HG02759 (cell line): Measurements from ENCODE around the gene DHRS4L2.
"Not testable (repeated sequence)": the region's sequence is repeated elsewhere in the genome, so short reads cannot be mapped to it uniquely, and the experiment has no call there.

Experiments used
- ATAC-seq: cut with Tn5 transposase; IDR thresholded peaks from one replicate; pipeline ENCODE4 v1.9.1; 2021; ENCODE audit warnings: mild to moderate bottlenecking, moderate library complexity; ENCODE audit not compliant: unreplicated experiment

Gene DHRS4L2

DNA sequence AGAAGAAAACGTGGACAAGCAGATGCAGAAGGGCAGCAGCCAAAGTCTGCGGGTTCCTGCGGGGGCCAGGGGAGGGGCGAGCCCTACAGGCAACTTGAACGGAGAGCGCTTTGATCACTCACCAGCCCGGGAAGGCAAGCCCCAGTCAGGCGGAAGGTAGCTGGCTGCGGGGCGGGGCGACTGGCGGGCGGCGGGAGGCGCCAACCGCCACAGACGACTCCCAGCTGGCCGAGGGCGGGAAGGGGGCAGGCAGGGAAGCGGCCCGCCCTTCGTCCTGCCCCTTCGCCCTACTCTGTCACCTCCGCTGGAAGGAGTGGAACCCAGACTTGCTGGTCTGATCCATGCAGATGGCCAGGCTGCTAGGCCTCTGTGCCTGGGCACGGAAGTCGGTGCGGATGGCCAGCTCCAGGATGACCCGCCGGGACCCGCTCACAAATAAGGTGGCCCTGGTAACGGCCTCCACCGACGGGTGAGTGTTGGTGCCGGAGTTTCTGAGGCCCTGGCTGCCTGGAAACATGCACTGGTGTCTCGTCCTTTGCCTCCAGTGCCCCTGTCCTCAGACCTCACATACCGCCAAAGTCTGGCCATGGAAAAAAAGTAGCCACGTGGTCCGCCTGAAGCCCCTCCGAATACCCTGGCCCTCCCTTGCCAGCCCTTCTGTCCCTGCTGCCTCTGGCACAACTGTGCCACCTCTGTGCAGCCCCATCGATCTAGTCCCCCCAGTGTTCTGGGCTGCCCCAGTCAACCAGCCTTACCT is at the start of gene DHRS4L2:
Gene DHRS4L2, plus strand, starts transcription at position 323 of the 757 bp plus-strand sequence. Its CDS starts 19 bp downstream, at position 342.
- peak; percentile 98 for ATAC-seq

DNA sequence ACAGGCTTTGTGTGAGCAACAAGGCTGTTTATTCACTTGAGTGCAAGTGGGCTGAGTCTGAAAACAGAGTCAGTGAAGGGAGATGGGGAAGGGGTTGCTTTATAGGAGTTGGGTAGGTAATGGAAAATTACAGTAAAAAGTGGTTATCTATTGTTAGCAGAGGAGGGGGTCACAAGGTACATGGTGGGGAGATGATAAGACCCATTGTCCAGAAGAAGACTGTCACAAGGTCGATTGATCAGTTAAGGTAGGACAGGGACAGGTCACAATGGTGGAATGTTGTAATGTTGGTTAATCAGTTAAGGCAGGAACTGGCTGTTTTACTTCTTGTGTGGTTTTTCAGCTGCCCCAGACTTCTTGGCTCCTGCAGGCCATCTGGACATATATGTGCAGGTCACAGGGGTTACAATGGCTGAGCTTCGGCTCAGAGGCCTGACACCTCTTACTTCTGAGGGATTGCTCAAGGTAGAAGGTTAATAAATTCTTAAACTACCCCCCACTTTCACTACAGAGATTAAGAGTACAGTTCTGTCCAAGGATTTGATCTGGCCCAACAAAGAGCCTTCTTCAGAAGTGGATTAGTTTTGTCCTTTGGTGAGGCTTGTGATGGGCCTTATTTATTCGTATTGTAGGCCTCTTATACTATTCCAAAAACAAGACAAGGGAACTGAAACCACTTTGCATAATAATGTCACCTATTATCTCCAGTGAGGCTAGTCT is 49.0 kb upstream of the DHRS4L2 start:
- no peak for ATAC-seq

DNA sequence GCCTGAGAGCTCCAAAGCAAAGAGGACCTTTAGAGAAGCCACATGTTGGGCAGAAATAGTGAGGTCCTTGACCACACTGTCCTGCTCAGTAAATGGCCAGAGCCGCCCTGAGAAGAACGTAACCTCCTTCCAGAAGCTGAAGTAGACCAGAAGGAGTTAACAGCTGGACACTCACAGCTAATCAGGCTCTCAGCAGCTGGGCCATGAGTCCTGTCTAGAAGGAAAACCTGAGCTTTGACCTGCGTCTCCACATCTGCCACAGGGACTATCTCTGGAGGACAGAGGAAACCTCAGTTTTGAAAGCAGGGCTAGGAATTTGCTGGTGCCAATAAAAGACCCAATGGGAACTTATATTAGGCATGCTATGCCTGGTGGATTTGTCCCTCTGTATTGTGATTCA is 47.5 kb upstream of the DHRS4L2 start:
- ATAC-seq: no peak

DNA sequence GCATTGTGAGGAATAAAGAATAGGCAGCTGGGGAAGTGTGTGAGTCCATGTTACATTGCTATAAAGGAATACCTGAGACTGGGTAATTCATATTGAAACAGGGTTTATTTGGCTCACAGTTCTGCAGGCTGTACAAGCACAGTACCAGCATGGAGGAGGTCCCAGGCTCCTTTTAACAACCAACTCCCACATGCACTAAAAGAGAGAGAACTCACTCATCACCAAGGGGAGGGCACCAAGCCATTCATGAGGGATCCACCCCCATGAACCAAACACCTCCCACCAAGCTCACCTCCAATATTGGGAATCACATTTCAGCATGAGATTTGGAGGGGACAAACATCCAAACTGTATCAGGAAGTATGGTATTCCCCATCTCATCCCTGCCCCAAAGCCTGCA is 47.1 kb upstream of the DHRS4L2 start:
- ATAC-seq: no peak

DNA sequence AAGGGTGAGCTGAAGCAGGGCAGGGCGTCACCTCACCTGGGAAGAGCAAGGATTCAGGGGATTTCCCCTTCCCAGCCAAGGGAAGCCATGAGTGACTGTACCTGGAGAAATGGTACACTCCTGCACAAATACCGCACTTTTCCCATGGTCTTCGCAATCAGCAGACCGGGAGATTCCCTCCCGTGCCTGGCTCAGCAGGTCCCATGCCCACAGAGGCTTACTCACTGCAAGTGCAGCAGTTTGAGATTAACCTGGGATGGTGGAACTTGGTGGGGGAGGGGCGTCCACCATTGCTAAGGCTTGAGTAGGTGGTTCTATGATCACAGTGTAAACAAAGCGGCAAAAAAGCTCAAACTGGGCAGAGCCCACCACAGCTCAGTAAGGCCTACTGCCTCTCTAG is 46.1 kb upstream of the DHRS4L2 start:
- no peak for ATAC-seq

DNA sequence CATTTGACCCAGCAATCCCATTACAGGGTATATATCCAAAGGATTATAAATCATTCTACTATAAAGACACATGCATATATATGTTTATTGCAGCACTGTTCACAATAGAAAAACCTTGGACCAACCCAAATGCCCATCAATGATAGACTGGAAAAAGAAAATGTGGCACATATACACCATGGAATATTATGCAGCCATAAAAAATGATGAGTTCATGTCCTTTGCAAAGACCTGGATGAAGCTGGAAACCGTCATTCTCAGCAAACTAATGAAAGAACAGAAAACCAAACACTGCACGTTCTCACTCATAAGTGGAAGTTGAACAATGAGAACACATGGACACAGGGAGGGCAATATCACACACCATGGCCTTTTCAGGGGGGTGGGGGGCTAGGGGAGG is 39.7 kb upstream of the DHRS4L2 start:
- not testable (repeated sequence) for ATAC-seq

DNA sequence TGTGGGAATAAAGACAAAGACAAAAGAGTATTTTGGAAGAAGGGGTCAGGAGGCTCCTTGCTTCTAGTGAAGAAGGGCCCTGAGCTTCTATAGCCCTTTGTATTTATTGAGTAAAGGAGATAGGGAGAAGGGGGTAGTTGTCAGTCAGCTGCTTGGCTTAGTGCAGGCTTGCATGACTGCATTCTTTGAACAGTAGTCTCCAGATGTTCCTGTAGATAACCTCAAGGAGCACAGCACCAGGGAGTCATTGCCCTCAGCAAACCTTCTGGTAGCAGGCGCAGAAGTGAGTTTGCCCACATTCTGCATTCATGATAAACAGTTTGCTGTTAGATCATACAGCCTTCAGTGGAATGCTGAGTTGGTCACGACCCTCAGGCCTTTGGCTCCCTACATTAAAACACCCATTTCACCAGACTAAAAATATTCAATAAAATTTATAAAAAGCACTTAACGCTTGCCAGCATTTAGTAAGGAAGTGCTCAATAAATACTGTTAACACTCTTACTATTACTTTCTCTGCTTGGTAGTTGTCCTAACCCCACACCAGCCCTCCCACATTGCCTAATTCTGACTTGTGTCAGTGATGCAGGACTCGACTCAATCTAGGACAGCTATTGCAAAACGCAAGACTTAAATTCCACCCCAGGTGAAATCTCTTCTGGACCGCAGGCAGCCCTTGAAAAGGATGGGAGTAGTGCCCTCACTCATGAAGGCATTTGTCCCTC is 38.2 kb upstream of the DHRS4L2 start:
- no peak for ATAC-seq

DNA sequence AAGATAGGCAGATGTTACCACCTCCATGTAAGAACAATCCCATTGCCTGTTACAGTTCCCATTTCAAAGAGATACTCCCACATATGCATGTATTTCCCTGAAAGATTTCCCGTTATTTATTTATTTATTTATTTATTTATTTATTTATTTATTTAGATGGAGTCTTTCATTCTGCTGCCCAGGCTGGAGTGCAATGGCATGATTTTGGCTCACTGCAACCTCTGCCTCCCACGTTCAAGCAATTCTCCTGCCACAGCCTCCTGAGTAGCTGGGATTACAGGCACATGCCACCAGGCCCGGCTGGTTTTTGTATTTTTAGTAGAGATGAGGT is 37.6 kb upstream of the DHRS4L2 start:
- ATAC-seq: not testable (repeated sequence)

DNA sequence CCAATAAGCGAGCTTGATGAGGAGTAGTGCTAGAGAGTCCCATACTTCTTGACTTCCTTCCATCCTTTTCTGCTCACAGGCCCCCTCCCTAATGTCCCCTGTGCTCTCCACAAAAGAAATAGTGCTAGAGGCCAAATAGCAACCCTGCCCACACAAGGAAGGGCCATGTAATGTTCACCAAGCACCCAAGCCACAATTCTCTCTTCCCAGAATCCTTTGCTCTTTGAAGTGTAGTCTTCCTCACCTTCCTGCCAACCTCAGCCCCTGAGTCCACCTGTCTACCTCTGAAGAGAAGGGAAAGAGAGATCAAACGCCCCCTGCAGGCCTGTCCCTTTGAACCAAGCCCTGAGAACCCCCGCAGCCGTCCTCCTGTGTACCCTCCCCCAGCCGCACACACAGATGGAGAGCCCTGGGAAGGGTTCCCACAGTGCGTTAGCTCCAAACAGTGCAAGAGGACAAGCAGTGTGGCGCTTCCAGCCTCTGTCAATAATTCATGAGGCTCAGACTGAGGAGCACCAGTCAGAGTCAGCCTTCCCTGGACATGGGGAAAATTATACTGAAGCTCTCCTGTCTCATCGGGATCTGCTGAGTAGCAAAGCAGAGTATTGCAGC is 37.0 kb upstream of the DHRS4L2 start:
- no peak for ATAC-seq

DNA sequence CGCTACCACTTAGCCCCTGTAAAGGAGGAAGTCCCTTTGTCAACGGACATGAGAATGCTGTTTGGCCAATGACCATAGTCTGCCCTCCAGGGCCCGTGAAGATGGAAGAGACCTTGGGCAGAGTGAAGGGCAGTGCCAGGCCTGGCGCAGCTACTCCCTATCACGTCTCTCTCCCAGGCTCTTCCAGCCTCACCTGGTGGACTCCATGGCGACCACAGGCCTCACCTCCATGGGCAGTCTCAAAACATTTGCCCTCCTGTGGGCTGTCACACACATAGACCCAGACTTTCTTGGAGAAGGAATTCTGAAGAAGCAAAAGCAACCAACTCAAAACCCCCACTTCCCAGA is 35.6 kb upstream of the DHRS4L2 start:
- not testable (repeated sequence) for ATAC-seq

DNA sequence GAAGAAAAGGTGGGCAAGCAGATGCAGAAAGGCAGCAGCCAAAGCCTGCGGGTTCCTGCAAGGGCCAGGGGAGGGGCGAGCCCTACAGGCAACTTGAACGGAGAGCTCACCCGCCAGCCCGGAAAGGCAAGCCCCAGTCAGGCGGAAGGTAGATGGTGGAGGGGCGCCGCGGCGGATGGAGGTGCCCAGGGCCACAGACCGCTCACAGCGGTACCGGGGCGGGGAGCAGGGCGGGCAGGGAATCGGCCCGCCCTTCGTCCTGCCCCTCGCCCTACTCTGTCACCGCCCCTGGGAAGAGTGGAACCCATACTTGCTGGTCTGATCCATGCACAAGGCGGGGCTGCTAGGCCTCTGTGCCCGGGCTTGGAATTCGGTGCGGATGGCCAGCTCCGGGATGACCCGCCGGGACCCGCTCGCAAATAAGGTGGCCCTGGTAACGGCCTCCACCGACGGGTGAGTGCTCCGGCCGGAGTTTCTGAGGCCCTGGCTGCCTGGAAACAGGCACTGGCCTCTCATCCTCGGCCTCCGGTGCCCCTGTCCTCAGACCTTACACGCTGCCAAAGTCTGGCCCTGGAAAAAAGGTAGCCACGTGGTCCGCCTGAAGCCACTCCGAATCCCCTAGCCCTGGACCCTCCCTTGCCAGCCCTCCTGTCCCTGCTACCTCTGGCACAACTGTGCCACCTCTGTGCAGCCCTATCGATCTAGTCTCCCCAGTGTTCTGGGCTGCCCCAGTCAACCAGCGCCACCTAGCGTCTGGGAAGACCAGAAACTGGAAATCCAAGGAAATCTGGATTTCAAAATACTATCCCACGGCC is 35.1 kb upstream of the DHRS4L2 start, which contains the start of gene DHRS4:
Gene DHRS4, plus strand, starts transcription at position 307 of the 815 bp plus-strand sequence. Its CDS starts 19 bp downstream, at position 326.
- ATAC-seq: peak; percentile 97

DNA sequence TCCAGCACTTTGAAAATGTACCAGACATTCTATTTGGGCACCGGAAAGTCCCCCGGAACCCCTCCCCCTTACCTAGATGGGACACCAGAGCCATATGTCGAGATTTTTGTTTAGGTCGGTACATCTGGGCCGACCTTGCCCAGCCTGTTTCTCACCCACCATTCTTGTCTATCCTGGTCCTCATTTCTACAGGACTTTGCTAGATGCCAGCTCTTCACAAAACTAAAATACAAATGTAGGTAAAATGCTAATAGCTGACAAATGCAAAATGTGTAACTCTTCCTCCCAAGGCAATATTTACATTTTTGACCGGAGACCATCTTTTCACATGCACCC is 34.5 kb upstream of the DHRS4L2 start:
- peak; percentile 19 for ATAC-seq

DNA sequence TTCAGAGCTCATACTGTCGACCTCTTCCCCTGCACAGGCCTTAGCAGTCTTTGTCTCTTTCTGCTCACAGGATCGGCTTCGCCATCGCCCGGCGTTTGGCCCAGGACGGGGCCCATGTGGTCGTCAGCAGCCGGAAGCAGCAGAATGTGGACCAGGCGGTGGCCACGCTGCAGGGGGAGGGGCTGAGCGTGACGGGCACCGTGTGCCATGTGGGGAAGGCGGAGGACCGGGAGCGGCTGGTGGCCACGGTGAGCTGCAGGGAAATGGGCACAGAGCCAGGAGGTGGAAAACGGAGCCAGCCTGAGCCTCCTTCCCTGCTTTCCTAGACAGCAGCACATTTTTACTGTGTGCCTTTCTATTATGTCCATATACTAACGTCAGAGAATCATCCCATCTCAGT is 33.8 kb upstream of the DHRS4L2 start:
- ATAC-seq: not testable (repeated sequence)

DNA sequence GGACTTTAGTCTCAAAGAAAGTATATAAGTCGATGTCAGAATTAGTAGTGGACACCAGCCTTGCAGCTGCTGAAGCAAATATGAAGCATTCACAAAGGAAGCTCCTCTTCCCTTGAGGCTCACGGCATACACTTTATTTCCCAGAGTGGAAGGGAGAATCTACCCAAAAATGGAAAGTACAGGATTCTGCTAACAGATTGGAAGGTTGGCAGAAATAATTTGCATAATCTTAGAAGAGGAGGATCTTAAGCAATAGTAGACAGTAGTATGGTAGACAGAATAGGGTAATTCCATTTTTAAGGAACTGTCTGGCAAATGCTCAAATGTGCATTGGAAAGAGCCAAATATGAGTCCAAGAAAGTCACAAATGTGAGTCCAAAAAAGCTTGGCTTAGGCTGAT is 32.9 kb upstream of the DHRS4L2 start:
- not testable (repeated sequence) for ATAC-seq

DNA sequence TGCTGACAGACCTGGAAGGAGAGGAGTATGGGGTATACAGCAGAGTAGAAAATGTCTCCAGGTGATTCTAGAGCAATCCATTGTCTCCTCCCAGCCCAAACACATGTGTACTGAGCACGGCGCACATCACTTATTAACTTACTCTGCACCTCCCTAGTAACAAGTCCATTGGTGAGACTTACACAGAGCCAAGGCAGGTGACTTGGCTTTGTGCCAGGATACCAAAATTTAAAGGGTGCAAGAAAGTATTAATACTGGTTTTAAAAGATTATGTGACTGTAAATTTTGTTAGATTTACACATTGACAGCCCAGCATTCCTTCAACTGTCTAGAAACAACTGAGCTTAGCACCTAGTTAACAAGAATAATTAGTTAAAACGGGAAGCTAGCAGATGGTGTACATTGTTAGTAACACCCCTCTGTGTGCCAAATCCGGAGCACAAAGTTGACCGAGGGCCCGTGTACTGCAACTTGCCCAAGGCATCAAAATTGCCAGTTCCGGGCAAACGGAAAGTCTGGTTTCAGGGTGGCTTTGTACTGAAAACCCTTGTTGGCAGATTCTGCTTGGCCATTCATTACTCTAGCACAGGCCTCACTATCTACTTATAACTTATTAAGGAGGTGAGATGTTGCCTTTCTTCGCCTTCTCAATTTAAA is 30.7 kb upstream of the DHRS4L2 start:
- ATAC-seq: not testable (repeated sequence)

DNA sequence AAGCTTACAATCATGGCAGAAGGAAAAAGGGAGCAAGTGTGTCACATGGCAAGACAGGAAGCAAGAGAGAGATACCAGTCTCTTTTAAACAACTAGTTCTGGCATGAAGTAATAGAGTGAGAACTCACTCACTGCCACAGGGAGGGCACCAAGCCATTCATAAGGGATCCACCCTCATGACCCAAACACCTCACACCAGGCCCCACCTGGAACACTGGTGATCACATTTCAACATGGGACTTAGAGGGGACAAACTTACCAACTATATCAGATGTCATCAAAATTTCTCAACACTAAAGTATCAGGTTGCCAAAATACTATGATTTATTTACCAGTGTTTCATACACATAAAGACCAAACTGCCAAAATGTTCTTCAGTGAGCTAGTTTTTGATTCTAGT is 27.8 kb upstream of the DHRS4L2 start:
- not testable (repeated sequence) for ATAC-seq

DNA sequence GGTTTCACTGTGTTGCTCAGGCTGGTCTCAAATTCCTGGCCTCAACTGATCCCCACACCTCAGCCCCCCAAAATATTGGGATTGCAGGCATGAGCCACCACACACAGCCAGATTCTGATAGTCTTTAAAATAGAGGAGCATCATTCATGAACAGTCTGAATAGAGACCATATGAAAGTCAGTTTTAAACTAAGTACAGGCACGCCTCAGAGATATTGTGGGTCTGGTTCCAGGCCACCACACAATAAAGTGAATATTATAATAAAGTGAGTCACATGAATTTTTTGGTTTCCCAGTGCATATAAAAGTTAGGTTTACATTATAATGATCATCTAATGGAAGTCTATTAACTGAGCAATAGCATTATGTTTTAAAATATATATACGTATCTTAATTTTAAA is 27.0 kb upstream of the DHRS4L2 start:
- not testable (repeated sequence) for ATAC-seq

DNA sequence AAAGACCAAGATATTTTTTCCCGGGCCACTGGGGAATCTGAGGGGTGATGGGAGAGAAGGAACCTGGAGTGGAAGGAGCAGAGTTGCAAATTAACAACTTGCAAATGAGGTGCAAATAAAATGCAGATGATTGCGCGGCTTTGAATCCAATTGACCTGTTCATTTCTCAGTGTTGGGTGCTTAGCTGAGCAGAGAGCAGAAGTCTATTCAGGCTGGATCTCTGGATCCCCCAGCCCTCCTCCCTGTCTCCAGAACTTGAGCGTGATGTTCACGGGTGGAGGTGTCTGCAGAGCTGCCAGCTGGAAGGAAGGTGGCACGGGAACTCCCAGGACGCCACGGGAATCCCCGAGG is 19.6 kb upstream of the DHRS4L2 start:
- not testable (repeated sequence) for ATAC-seq

DNA sequence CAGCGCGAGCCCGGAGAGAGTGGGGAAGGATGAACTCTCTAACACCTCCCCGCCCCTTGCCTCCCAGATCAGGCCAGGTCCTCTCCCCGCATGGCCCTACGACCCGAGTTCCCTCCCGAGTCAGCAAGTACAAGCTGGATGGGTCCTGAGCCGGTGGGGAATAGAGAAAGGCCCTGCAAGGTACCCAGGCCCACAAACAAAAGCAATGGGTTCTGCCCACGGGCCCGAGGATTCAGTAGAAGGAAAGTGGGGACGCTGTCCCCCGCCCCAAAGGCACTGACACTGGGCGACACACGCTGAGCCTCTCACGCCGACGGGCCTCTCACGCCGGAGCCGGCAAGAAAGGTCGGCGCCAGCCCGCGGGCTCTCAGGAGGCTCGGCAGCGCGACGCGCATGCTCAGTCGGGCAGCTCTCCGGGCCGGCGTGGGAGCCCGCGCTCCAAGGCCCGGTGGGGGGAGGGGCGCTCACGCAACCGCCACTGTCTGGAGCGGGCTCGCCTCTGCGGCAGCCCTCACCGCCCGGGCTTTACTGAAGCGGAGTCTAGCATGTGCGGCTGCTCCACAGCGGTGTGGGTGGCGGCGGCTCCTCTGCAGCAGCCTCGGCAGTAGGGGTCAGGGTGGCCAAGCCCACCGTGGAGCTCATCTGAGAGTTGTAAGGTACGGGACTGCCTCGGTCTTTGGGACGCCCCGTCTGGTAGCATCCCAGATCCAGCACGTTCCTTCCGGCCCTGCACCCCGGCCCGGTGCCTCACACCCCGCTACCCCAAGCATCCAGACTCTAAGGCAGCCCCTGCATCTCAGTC is 19.0 kb upstream of the DHRS4L2 start:
- peak; percentile 93 for ATAC-seq
